Measurements from ENCODE around the gene MVB12B. TPM values are rescaled to one million over a fixed set of nuclear protein-coding genes. Genes with fewer than 3 reads are reported as not detected.

The MVB12B gene
- total and polyA plus RNA-seq, 2 of the 4 experiments (the other 2 are of a cell fraction), result 2.0 to 4.0 TPM

GRCh38 chr9:126297661-126298060 lies 29.0 kb upstream of the MVB12B start:
- H3K56ac ChIP-seq (ENCODE audit: extremely low read depth, insufficient read depth, low read length), result no peak overlapping the region
- no peaks in the 10 kb centered on the region for H4K20me1 ChIP-seq (ENCODE audit: insufficient read depth, low read length)
- in situ Hi-C loops (cut with MboI; ENCODE audit: low sequenced_read_pairs), result no loop called here
- H4K5ac ChIP-seq (ENCODE audit: low read depth, low read length), result no peak overlapping the region
- ChIA-PET POLR2A (ENCODE audit: unreplicated experiment) (no interaction called here), CTCF (interaction anchor here (0.7 kb wide), 1 partner anchor 142 kb away, joined by 4 read pairs; no protein-coding TSS in a partner anchor)
- intact Hi-C loops (cut with micrococcal nuclease), result no loop called here
- no CpG with 5 or more reads among the region's 7 CpGs for WGBS, 2 experiments (ENCODE audit: extremely low coverage in 2 of 2, insufficient read length in 1 of 2)
- no peak overlapping the region for H2BK120ac ChIP-seq (ENCODE audit: low read depth, low read length)
- no peaks in the 10 kb centered on the region for H3K79me1 ChIP-seq (ENCODE audit: low read depth in 1 of 2, low read length in 2 of 2)
- H4K8ac ChIP-seq (ENCODE audit: low read depth in 2 of 2, low read length in 2 of 2), result no peak overlapping the region
- H3K18ac ChIP-seq (ENCODE audit: low read depth, low read length), result no peak overlapping the region
- no peak overlapping the region for H2AK5ac ChIP-seq (ENCODE audit: low read depth, low read length)
- H3K4me3 ChIP-seq (ENCODE audit: insufficient read depth, low read depth, low read length), result no peak overlapping the region
- H3K4ac ChIP-seq (ENCODE audit: low read depth, low read length), result no peak overlapping the region
- no peak overlapping the region for H3K14ac ChIP-seq (replicated peaks; ENCODE audit: low read depth, low read length)
- no TSS peak for BruUV-seq (replicated peaks)
- H3K9me3 ChIP-seq (ENCODE audit: control insufficient read depth, insufficient read depth, low read length), result no peaks in the 10 kb centered on the region
- no peak overlapping the region for H4K91ac ChIP-seq (ENCODE audit: insufficient read depth, low read depth, low read length)
- H3K36me3 ChIP-seq (ENCODE audit: control insufficient read depth, insufficient read depth, low read length), result no peaks in the 10 kb centered on the region
- no peak overlapping the region for H2BK20ac ChIP-seq (ENCODE audit: low read depth, low read length)
- H2AFZ ChIP-seq (replicated peaks; ENCODE audit: low read length, poor library complexity), result no peak overlapping the region
- no peak overlapping the region for H2BK5ac ChIP-seq (ENCODE audit: low read depth, low read length, poor library complexity, severe bottlenecking)
- no peak for ATAC-seq (ENCODE audit: low read depth)
- H3K27ac ChIP-seq (ENCODE audit: insufficient read depth, low read length), result no peak overlapping the region
- dilution Hi-C loops (cut with HindIII; ENCODE audit: low sequenced_read_pairs, unreplicated experiment), result no loop called here
- no peak overlapping the region for H3K23ac ChIP-seq (ENCODE audit: low read depth, low read length)
- H2AK9ac ChIP-seq (replicated peaks; ENCODE audit: low read depth, low read length, poor library complexity), result no peak overlapping the region
- no peak overlapping the region for H3K4me2 ChIP-seq (ENCODE audit: low read depth, low read length)
- 0 out of 2 replicates have a peak, but pooled peaks cover 1% of the 10 kb centered on the region for H3K9me1 ChIP-seq (ENCODE audit: insufficient read depth, low read length)
- peaks cover 47% of the 10 kb centered on the region for H3K27me3 ChIP-seq (ENCODE audit: control insufficient read depth, insufficient read depth, low read length)
- no peak overlapping the region for H2BK15ac ChIP-seq (ENCODE audit: low read depth, low read length)
- TF ChIP-seq RFX5 (IDR thresholded peaks at IDR 0.05; ENCODE audit: low read depth, low read length) (no peak), MAFK (IDR thresholded peaks at IDR 0.05; ENCODE audit: low read depth, low read length) (no peak), CEBPB (IDR thresholded peaks at IDR 0.05; ENCODE audit: low read depth, low read length) (no peak), USF2 (IDR thresholded peaks at IDR 0.05; ENCODE audit: low read depth, low read length) (no peak), RAD21 (IDR thresholded peaks at IDR 0.05; ENCODE audit: low read length) (no peak), RCOR1 (IDR thresholded peaks at IDR 0.05; ENCODE audit: insufficient replicate concordance, low read length) (no peak), CHD1 (IDR thresholded peaks at IDR 0.05; ENCODE audit: low read depth, low read length) (no peak), POLR2A (IDR thresholded peaks at IDR 0.05; ENCODE audit: low read depth, low read length) (no peak), BHLHE40 (IDR thresholded peaks at IDR 0.05; ENCODE audit: low read depth, low read length) (no peak)
- H3K4me1 ChIP-seq (ENCODE audit: control insufficient read depth, insufficient read depth, low read length), result no peaks in the 10 kb centered on the region
- H3K9ac ChIP-seq (ENCODE audit: low read depth, low read length), result no peak overlapping the region
- DNase-seq, result no peak
